ENCODE results near the gene LETMD1.

The LETMD1 gene, protein sequence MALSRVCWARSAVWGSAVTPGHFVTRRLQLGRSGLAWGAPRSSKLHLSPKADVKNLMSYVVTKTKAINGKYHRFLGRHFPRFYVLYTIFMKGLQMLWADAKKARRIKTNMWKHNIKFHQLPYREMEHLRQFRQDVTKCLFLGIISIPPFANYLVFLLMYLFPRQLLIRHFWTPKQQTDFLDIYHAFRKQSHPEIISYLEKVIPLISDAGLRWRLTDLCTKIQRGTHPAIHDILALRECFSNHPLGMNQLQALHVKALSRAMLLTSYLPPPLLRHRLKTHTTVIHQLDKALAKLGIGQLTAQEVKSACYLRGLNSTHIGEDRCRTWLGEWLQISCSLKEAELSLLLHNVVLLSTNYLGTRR

DNA sequence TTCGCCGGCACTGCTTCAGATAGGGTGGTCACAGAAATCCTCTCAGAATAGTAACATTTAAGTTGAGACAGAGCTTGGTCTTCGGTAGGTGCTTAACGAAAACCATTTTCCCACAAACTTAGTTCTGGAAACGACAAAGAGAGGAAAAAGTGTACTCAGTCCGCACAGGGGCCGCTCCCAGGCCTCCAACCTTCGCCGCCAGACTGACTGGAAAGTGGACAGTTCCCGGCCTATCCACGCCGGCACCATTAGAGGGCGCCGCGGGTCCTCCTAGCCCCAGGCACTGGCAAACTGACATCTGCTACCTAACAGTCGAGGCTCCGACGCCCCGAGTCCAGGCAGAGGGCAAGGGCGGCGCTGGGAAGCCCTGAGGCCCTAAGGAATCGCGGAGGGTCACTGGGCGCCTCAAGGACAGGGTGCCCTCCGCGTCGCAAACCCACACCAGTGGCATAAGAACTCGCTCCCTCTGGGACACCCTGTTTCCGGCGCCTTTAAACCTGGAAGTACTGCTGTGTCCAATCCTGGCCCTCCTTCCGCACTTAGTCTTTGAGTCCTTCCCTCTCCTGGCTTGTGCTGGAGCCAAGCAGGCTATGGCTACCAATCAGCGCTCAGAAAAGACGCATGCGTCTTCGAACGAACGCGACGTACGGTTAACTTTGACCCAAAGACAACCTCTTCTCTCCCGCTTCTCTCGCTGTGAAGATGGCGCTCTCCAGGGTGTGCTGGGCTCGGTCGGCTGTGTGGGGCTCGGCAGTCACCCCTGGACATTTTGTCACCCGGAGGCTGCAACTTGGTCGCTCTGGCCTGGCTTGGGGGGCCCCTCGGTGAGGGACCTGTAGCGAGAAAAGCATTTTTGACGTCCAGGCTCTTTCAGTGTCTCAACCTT is at the start of gene LETMD1:
TSS of gene LETMD1 (plus strand) at position 673 of the 886 bp plus-strand sequence. CDS start at position 703, 30 bp downstream.
- Histone ChIP-seq H3K4me1 (ENCODE audit: control insufficient read depth, insufficient read depth, low read length) (0 out of 2 replicates have a peak, but pooled peaks cover 3% of the 10 kb centered on the region), H3K4me3 (ENCODE audit: low read depth, low read length) (peak within 1 kb of the TSS; percentile 80), H3K27ac (ENCODE audit: extremely low read depth, low read depth, low read length) (peak within 1 kb of the TSS; percentile 65), H3K36me3 (ENCODE audit: control insufficient read depth in 2 of 2, insufficient read depth in 1 of 2, low read length in 2 of 2) (peaks cover 10 to 12% of the 10 kb centered on the region in 2 experiments; a peak in 2 of 3 replicates), H3K9me3 (ENCODE audit: control insufficient read depth, insufficient read depth, low read depth, low read length) (no peaks in the 10 kb centered on the region)
- ChIA-PET CTCF (interaction anchor here (0.6 to 1.9 kb wide), 10 partner anchors 13 to 303 kb away, joined by 3 to 12 read pairs (median 3); no protein-coding TSS in a partner anchor), POLR2A (interaction anchor here (0.9 to 1.5 kb wide), 2 partner anchors 20 to 35 kb away, joined by 6 to 10 read pairs; partner anchors contain the start of gene CSRNP2)
- peak; percentile 60 for TF ChIP-seq ZNF580 (tag by site-specific recombination; IDR thresholded peaks at IDR 0.05)
- peak; percentile 91; the same call in 1 of the 2 replicates for TF ChIP-seq ZNF391 (tag by site-specific recombination; IDR thresholded peaks at IDR 0.05; ENCODE audit: borderline replicate concordance, low read depth)
- TF ChIP-seq HOXD13 (CRISPR knock-in tag; IDR thresholded peaks at IDR 0.05; ENCODE audit: borderline replicate concordance), result no peak
- TF ChIP-seq ZNF707 (tag by site-specific recombination; IDR thresholded peaks at IDR 0.05), result no peak
- peak; percentile 39 for TF ChIP-seq ZBTB48 (tag by site-specific recombination; IDR thresholded peaks at IDR 0.05)
- peak; percentile 87 for TF ChIP-seq ZFP37 (tag by site-specific recombination; IDR thresholded peaks at IDR 0.05)
- TF ChIP-seq ZNF488 (tag by site-specific recombination; IDR thresholded peaks at IDR 0.05), result no peak
- TF ChIP-seq ZNF112 (tag by site-specific recombination; IDR thresholded peaks at IDR 0.05), result no peak
- TF ChIP-seq ZFP41 (tag by site-specific recombination; IDR thresholded peaks at IDR 0.05; ENCODE audit: borderline replicate concordance), result no peak
- no peak; the same call in 1 of the 2 replicates for TF ChIP-seq GLI4 (tag by site-specific recombination; IDR thresholded peaks at IDR 0.05)
- peak; percentile 39; the same call in 1 of the 2 replicates for TF ChIP-seq ZNF664 (tag by site-specific recombination; IDR thresholded peaks at IDR 0.05)
- TF ChIP-seq PRDM10 (tag by site-specific recombination; IDR thresholded peaks at IDR 0.05), result peak; percentile 70; the same call in 1 of the 2 replicates
- 0 out of 2 replicates have a peak, but pooled peaks have one; percentile 65 for TF ChIP-seq ZNF561 (tag by site-specific recombination; IDR thresholded peaks at IDR 0.05; ENCODE audit: borderline replicate concordance)
- no peak for TF ChIP-seq REPIN1 (tag by site-specific recombination; IDR thresholded peaks at IDR 0.05; ENCODE audit: low read depth)
- peak; percentile 83; the same call in 1 of the 2 replicates for TF ChIP-seq ZNF501 (tag by site-specific recombination; IDR thresholded peaks at IDR 0.05)
- no peak for TF ChIP-seq ZNF280D (tag by site-specific recombination; IDR thresholded peaks at IDR 0.05)
- TF ChIP-seq ZNF623 (tag by site-specific recombination; IDR thresholded peaks at IDR 0.05), result no peak
- no peak for TF ChIP-seq ZNF530 (tag by site-specific recombination; IDR thresholded peaks at IDR 0.05; ENCODE audit: low read depth)
- TF ChIP-seq ZNF514 (tag by site-specific recombination; IDR thresholded peaks at IDR 0.05), result no peak
- peak; percentile 61; the same call in 1 of the 2 replicates for TF ChIP-seq INSM2 (tag by site-specific recombination; IDR thresholded peaks at IDR 0.05)
- TF ChIP-seq ZBTB20 (tag by site-specific recombination; IDR thresholded peaks at IDR 0.05), result peak; percentile 54; the same call in 1 of the 2 replicates
- TF ChIP-seq ZNF404 (tag by site-specific recombination; IDR thresholded peaks at IDR 0.05), result no peak
- peak; percentile 85 for TF ChIP-seq YY2 (tag by site-specific recombination; IDR thresholded peaks at IDR 0.05)
- no peak for TF ChIP-seq ZNF560 (tag by site-specific recombination; IDR thresholded peaks at IDR 0.05; ENCODE audit: borderline replicate concordance)
- no peak for TF ChIP-seq KLF8 (tag by site-specific recombination; IDR thresholded peaks at IDR 0.05)
- no peak for TF ChIP-seq GLI2 (tag by site-specific recombination; IDR thresholded peaks at IDR 0.05; ENCODE audit: borderline replicate concordance, low read depth)

Measured in HEK293 (cell line).